Glomerular endothelial cell (primary cell): ENCODE results near the gene RPS6KA2. TPM values are rescaled to one million over a fixed set of nuclear protein-coding genes. Genes with fewer than 3 reads are reported as not detected.
"Not testable (repeated sequence)": the region's sequence is repeated elsewhere in the genome, so short reads cannot be mapped to it uniquely, and the experiment has no call there.

Experiments
- DNase-seq: peaks from one replicate; pipeline ENCODE4 v3.0.0-alpha.2; 2011; ENCODE audit warnings: low read depth, low spot score; ENCODE audit errors: extremely low read depth
- total RNA-seq: library from RNA; depleted of rRNA; stranded (reverse); fragments of >200 nt; gene quantifications from 2 replicates; pipeline ENCODE4 v1.2.3, GENCODE V29; 2015

The RPS6KA2 gene
- total RNA-seq, 1 donor from 2014 or later: 249 TPM

DNA sequence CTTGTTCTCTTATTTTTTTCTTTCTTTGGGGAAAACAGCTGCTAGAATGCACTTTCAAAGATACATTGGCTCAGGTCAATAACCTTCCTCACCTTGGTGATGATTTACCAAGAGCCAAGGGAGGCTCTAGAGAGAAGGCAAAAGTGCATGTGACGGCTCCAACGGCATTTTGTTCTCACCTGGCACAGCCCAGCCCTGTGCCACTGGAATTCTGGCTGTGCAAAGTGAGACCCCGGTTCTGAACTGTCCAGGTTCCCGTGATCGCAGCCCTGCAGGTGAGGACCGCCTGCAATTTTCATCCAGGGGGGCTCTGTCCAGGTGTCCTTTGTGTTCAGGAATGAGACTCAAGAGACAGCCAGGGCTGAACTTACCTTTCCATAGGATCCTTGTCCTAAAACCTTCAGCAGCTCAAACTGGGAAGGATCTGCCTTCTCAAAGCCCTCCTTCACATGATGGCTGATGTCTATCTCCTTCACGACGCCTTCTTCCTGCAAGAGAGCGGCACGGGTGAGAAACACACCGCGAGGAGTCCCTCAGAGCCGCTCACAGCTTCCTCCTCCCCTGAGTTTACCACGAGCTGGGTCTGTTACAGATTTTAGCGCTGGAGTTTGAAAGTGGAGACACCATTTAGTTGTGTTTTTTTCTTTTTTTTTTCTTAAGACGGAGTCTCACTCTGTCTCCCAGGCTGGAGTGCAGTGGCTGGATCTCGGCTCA lies 88.6 kb downstream of the RPS6KA2 start:
- DNase-seq: no peak

- DNase-seq: no peak
These were observed 92.2 kb downstream of the RPS6KA2 start for GRCh38 chr6:166534658-166535406.

- DNase-seq: no peak
These were observed 93.7 kb downstream of the RPS6KA2 start for GRCh38 chr6:166533205-166533824.

GRCh38 chr6:166532302-166532701 lies 94.7 kb downstream of the RPS6KA2 start:
- no peak for DNase-seq

DNA sequence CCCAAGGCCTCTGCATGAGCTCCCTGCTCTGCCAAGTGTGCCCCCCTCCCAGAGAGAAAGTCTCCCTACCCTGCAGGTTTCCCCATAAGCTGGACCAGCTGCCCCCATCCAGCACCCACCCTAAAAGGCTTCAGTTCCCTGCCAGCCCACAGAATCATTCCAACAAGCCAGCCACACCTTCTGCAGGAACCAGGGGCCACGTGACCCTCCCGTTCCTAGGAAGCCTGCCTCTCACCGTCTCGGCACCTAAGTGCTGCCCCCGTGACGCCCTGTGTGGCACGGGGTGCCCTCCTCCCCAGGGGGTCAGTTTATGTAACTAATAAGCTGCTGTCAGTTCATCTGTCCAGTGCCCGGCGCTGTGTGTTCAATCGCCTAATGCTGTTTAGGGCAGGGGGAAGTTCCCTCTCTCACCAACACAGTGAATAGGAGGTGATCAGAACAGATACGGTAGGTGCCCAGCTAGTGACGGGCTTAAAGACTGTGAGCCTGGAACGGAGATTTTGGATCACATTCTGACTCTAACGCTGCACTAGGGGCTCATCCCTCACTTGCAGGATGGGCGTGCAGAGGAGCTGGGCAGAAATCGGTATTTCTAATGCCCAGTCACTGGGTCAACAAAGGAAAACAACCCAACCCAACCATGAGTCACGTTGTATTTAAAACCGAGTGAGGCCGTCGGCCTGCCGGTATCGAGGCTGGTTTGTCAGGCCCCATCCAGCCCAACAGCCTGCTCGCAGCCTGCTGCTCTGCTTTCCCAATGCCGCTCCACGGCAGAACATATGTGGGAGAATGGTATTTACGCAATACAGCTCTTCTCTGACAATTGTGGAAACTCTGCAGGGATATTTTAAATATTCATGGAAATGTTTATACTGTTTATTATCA lies 96.6 kb downstream of the RPS6KA2 start:
- DNase-seq: no peak

GRCh38 chr6:166529586-166529985 lies 97.5 kb downstream of the RPS6KA2 start:
- DNase-seq: no peak

GRCh38 chr6:166529058-166529457 lies 98.0 kb downstream of the RPS6KA2 start:
- DNase-seq: not testable (repeated sequence)

- no peak for DNase-seq
These were observed 99.2 kb downstream of the RPS6KA2 start for GRCh38 chr6:166527849-166528248.

- no peak for DNase-seq
These were observed 100.1 kb downstream of the RPS6KA2 start for GRCh38 chr6:166526937-166527336.

DNA sequence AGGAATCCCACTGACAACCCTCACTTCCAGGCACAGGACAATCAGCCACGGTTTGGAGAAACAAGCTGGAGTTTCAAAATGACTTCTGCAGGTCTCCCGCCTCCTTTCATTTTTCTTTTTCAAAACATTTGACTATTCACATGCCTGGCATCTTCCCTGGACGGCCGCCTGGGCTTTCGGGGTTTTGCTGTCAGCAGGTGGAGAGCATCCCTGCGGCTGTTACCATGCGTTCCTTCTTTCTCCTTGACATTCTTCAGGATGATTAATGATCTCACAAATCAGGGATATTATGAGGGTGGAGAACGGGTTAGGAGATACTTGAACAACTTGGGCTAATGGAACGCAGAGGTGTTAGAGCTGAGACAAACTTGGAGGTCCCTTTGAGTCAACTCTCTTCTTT lies 101.5 kb downstream of the RPS6KA2 start:
- DNase-seq: no peak

DNA sequence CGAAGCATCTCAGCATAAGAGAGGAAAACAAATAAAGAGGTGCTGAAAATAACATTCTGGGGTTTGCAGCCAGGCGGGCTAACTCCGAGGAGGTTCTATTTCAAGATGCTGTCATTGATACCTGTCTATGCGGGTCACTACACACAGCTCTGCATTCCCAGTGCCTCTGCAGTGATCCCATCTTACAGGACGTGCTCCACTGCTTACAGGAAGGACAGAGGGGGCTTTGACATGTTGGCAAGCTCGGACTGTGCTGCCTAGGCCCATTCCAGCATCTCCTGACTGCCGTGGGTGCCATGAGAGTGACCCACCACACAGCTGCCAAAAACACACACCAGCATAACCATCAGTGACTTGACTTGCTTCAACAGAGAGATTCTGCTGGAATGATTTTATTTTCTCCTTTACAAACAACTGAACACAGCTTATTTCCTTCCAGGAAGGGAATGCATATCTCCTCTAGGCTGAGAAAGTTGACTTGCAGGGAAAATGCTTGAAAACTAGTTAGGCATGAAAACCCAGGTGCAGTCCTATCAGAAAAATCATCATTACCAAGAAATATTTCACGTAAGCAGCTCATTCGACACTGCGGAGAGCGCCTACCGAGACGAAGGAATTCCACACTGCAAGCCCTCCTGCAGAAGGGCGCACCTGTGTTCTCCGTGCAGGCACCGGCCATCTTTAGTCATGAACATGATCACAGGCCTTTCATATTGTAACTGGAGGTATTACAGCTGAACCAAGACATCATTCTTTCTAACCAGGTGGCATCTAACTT lies 103.1 kb downstream of the RPS6KA2 start:
- no peak for DNase-seq

DNA sequence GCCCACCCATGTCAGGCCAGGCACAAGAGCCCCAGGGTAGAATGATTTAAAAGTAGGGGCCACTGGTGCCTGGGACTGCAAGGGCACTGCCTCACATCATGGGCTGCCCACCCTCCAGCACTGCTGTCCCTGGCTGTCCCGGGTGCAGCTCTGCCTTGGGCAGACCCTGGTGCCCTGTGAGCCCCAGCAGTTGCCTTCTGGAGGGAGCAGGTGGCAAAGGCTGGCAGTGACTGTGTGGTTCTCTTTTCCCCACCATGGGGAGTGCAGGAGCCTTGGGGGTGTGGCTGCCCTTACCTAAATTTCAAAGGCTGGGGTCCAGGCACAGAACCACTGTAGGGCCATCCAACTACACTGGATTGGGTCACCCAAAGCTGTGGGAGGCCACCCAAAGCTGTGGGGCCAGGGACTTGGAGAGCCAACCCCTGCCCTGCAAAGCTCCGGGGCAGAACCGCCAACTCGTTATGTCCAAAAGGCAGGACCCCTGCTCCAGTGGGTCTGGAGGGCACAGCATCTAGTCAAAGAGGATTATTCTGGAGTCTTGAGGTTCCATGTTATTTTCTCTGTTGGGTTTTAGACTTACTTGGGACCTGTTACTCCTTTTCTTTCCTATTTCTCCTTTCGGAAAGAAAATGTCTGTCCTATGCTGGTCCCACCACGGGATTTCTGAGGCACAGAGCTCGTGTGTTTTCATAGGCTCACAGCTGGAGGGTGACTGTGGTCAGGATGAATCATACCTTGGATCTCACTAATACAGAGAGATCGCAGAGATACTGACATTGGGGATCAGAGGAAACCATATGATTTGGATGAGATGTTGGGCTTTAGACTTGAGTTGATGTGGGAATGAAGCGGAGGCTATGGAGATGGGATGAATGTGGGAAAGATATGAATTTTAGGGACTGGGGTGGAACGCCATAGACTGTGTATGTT lies 105.9 kb downstream of the RPS6KA2 start:
- DNase-seq: no peak

DNA sequence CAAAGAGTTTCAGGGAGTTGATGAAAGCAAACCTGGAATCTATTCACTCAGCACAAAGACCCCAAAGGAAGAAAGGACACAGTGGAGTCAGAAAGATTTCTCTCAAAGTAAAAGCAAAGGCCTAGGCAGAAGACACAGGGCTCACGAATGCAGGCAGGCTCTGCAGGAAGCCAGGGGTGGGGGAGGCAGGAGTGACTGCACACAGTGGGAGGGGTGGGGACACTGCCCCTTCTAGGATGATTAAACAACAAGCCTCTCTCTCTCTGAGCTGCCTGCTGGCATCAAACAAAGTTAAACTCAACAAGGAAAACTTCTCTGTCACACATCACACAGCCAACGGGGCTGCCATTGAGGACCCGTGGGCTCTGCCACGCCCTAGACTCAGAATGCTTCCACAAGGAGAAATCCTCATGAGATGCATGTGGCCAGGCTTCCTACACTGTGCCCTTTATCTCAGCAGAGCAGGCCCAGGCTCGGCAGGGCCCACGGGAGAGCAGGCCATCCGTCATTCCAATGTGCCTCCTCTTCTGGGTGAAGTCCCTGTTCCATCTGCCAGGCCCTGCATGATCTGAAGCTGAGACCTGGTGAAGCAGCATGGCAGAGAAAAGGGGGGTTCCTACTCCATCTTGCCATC lies 110.7 kb downstream of the RPS6KA2 start:
- DNase-seq: no peak

GRCh38 chr6:166515072-166515810 lies 111.8 kb downstream of the RPS6KA2 start:
- no peak for DNase-seq

DNA sequence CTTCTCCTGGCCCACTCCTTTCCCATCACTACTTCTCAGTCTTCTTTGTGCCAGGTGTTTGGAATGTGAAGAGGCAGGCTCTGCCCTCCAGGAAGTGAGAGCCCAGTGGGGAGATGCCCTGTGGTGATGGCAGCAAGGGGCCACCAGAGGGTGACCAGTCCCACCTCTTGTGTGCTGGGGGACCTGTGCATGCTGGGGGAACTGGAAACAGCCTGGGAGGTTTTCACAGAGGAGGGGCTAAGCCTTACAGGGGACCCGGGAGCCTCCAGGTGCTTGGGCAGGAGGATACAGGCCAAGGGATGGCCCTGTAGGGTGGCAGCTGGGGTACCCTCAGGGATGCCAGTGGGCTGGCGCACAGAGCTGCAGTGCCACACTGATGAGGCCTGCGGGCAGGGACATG lies 112.9 kb downstream of the RPS6KA2 start:
- DNase-seq: no peak

GRCh38 chr6:166512567-166512966 lies 114.5 kb downstream of the RPS6KA2 start:
- DNase-seq: no peak

DNA sequence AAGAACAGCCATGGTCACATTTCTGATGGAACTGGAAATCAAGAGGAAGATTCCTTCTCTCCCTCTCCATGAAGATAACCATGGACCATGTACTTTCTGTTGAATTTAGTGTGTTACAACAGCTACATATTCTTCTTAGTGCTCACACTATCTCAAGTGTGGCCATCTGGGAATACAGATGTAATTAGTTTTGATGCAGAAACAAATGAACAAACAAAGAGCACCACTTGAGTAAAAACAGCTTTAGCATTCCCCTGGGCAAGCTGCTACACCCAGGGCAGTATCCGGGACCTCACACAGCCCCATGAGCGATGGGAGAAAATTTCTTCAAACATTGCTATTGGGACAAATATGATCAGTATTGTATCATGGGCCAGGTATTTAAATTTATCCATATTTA lies 115.7 kb downstream of the RPS6KA2 start:
- no peak for DNase-seq

DNA sequence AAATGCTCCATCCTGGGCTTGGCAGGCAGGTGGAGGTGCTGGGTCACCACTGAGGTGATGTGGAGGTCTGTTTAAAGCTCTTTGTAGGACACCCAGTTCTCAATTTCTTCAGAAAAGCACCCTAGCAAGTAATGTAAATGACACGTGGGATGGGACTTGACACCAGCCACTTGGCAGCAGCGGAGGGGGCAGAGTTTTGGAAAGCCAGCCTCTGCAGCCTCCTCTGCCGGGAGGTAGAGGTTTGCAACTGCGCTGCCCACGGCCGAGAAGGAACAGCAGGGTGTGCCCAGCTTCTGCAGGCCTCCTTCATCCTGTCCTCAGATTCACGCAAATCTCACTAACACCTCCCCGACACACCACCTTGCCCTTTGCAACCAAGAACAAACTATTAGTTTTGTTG lies 117.9 kb downstream of the RPS6KA2 start:
- no peak for DNase-seq
